HCEC 1CT (cell line): ENCODE results near the gene PIGQ.
A peak's percentile ranks its signal among the peaks of the same experiment; 100 is the strongest.

ENCODE experiments used
- DNase-seq: peaks from one replicate; pipeline ENCODE4 v3.0.0-alpha.2; 2017

Gene PIGQ

DNA sequence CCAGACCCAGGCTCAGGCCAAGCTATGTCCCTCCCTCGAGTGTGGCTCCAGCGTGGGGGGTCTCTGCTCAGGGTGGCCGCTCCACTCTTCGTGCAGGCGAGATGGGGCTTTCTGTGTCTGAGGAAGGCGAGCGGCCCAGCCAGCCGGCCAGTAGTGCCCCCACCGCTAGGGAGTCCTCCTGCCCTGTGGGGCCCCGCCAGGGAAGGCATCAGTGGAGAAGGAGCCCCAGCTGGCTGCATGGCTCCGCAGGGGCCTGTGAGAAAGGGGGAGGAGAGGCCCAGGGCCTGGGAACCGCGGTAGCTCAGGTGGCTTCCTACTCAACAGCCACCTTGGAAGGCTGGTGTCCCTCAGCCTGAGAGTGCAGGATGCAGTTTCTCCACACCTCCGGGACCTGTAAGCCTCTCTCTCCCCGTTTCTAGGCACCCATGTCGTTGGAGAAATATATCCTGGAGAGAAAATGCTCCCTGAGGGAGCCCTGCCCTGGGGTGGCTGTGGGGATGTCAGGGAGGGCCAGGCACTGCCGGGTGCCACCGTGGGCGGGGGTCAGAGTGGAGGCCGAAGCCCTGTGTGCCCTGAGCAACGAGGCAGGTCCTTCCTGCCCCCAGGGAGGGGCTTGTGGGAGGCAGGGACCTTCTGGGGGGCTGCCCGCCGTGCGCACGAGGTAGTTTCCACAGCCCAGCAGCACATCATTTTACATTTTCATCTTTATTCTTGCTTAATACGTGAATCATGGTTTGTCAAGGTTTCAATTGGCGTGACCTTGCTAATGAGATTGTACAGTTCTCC, 3.3 kb downstream of the PIGQ start:
- no peak for DNase-seq

DNA sequence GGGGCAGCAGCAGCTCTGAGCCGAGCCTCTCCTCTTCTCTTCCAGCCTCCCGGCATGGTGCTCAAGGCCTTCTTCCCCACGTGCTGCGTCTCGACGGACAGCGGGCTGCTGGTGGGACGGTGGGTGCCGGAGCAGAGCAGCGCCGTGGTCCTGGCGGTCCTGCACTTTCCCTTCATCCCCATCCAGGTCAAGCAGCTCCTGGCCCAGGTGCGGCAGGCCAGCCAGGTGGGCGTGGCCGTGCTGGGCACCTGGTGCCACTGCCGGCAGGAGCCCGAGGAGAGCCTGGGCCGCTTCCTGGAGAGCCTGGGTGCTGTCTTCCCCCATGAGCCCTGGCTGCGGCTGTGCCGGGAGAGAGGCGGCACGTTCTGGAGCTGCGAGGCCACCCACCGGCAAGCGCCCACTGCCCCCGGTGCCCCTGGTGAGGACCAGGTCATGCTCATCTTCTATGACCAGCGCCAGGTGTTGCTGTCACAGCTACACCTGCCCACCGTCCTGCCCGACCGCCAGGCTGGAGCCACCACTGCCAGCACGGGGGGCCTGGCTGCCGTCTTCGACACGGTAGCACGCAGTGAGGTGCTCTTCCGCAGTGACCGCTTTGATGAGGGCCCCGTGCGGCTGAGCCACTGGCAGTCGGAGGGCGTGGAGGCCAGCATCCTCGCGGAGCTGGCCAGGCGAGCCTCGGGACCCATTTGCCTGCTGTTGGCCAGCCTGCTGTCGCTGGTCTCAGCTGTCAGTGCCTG, 4.4 kb downstream of the PIGQ start:
- no peak for DNase-seq

DNA sequence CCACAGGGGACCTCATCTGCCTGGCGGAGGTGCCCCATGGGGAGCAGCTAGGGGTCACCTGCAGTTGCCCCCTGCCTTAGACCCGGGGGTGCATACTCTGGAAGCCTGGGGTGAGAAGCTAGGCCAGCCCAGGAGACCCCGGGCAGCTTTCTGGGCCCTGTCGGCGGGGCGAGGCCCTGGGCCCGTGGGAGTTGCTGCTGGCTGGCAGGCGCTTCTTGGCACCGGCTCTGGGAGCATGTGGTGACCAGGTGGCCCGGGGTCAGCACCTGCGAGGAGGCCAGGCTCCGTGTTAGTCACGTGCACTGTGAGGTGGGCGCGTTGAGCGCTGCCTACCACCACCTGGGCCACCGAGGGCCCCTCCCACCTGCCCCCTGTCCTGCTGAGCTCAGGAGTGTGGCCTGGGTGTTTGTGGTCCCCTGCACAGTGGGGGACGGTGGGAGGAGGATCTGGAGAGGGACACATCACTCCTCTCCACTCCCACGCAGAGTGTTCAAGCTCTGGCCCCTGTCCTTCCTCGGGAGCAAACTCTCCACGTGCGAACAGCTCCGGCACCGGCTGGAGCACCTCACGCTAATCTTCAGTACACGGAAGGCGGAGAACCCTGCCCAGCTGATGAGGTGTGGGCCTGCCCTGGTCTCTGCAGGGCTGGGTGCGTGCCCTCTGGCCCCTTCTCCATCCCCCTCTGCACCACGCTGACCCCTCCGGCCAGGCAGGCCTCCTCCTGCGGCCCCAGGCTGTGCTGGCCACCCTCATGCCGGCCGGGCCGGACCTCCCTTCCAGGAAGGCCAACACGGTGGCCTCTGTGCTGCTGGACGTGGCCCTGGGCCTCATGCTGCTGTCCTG, 5.8 kb downstream of the PIGQ start:
- no peak for DNase-seq

DNA sequence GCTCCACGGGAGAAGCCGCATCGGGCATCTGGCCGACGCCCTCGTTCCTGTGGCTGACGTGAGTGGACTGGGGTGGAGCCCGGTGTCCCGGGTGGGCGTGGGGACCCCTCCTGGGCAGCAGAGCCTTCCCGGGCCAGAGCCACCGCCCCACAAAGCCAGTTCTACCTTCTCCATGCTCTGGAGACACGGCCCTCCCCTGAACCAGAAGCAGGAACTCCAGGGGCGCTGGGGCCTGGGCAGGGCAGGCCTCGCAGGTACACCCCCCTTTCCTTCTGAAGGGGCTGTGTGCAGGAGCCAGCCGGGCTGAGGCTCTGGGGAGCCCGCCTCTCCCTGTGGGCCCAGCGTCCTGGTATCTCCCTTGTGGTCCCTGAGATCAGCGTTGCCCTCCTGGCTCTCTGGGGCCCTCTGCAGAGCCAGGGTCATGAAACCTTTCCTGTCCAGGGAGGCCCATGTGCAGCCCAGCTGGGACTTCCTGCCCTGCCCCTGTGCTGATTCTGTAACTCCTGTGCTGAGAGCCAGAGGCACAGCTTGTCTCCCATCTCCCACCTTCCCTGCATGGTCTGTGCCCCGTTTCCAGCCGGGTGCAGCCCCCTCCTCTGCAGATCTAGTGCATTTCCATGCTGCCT, 6.5 kb downstream of the PIGQ start:
- no peak for DNase-seq

GRCh38 chr16:576823-577201, 7.0 kb downstream of the PIGQ start:
- DNase-seq = no peak

DNA sequence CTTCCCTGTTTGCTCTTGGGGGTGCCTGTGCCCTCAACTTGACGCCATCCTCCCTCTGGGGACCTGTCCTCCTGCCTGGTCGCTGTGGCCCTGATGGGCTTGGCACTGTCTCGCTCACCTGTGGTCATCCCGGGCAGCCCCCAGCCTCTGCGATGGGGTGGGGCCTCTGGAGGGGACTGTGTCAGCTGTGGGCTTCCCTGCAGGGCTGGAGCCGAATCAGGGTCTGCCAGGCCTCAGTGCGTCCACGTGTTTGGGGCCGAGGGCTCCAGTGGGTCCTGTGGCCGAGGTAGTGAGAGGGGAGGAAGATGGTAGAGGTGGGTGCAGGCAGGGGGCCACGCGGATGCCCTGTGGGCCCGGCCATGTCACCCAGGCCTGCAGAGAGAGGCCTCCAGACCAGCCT, 8.0 kb downstream of the PIGQ start:
- no peak for DNase-seq

GRCh38 chr16:578232-578869, 8.6 kb downstream of the PIGQ start:
- DNase-seq = no peak

GRCh38 chr16:578870-579405, 9.2 kb downstream of the PIGQ start:
- no peak for DNase-seq

- DNase-seq = no peak
Measured at GRCh38 chr16:580141-580945, 10.6 kb downstream of the PIGQ start.

- DNase-seq = no peak
Measured at GRCh38 chr16:580946-581498, 11.3 kb downstream of the PIGQ start.

GRCh38 chr16:582218-582613, 12.4 kb downstream of the PIGQ start:
- DNase-seq = no peak

- no peak for DNase-seq
Measured at GRCh38 chr16:582614-583331, 13.0 kb downstream of the PIGQ start.

DNA sequence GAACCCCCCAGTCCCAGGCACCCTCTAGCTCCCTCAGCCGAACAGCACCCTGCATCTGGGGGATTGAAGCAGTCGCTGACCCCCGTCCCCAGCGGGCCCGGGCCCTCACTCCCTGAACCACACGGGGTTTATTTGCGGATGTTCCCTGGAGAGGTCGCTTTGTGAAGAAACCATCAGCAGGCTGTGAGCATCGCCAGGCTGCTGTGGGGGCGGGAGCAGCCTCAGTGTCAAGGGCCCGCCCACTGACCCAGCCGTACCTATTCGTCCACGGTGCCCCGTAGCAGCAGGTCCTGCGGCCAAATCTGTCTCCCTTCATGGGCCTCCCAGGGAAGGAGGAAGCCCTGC, 13.7 kb downstream of the PIGQ start:
- no peak for DNase-seq

DNA sequence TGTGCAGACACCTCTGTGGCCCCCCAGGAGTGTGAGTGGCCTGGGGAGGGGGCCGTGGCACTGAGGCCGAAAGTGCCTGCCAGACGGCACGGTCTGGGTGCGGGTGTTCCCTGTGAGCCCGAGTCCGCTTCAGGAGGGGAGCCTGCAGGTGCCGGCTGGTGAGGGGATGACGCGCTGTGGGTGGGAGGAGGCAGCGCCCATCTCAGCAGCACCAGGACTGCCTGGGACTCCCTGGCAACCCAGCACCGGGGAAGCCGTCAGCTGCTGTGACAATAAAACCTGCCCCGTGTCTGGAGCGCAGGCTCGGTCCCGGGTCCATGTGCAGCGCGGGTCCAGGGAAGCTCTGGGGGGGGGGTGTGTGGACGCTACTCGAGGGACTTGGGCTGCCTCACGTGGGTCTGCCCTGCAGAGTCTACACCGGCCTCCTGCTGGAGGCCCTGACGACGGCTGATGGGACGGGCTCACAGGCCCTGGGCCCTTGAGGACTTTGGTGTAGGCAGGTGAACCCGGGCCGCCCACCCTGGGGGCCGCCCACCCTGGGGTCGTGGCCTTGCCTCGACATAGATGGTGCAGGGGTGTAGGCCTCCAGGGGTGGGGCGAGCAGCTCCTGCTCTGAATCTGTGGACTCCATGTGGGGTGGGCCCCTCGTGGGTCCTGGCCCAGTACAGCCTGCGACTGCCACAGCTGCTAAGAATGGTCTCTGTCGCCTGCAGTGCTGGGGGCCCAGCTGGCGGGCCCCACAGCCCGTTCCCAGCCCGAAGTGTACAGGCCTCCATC, 14.2 kb downstream of the PIGQ start:
- DNase-seq = no peak

DNA sequence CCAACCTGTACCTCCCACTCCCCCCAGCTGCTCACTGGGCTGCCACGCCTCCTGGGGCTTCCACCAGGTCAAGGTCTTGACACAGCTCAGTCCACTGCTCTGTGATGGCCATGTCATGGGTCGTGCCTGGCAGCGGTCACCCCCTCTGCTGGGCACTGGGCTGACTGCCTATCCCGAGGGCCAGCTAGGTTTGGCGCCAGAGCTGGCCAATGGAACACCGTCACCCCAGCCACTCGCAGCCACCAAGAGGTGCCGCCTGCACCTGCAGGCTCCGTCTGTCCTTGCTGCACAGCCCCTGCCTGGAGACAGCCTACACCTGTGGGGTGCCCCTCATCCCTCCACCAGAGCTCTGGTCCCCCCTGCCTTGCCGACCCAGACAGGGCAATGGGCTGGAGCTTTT, 15.6 kb downstream of the PIGQ start:
- DNase-seq = no peak

GRCh38 chr16:586047-586644, 16.4 kb downstream of the PIGQ start:
- DNase-seq = no peak

DNA sequence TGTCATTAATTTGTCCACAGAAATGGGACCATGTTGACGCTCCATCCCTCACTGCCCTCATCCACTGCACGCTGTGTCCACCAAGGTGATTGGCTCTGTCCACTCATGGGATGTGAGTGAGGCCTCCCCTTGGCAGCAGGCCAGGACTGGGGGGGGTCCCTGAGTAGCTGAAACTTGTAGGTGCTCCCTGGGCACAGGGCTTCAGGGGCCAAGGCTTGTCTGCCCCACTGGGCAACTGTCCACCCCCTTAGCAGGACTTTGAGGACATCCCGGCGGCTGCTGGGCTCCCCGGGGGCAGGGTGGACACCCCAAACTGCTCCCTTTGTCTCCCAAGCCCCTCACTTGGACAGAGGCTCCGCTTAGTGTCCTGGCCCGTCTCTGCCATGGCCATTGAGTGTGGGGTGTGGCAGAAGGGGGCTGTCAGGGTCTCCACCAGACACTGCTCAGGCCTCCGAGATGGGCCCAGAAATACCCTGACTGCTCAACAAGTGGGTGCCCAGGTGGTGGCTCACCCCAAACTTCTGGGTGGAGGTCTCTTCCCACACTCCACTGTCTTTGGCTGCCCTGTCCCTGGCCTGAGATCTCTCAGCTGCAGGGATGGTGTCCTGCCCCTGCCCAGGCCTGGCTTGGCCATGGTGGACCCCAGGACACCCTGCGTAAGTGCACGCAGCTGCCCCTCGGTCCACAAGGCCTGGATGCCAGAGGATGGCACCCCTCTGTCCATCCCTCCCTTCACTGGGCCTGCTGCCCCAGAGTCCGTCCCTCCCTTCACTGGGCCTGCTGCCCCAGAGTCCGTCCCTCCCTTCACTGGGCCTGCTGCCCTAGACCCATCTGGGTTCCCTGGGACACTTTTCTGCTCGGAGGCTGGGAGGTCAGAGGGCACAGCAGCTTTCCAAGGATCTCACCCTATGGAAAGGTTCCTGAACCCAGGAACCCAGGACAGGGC, 17.1 kb downstream of the PIGQ start:
- DNase-seq = no peak

- DNase-seq = peak; percentile 33
Measured at GRCh38 chr16:588639-588888, 18.8 kb downstream of the PIGQ start.
